GM18907 (cell line): ENCODE results near the gene ANKRD34C.
A peak's percentile ranks its signal among the peaks of the same experiment; 100 is the strongest.
"Not testable (repeated sequence)": the region's sequence is repeated elsewhere in the genome, so short reads cannot be mapped to it uniquely, and the experiment has no call there.

ENCODE experiments used
- ATAC-seq: cut with Tn5 transposase; IDR thresholded peaks from one replicate; pipeline ENCODE4 v1.9.1; 2021; ENCODE audit warnings: mild to moderate bottlenecking, moderate library complexity; ENCODE audit not compliant: unreplicated experiment

ANKRD34C gene

DNA sequence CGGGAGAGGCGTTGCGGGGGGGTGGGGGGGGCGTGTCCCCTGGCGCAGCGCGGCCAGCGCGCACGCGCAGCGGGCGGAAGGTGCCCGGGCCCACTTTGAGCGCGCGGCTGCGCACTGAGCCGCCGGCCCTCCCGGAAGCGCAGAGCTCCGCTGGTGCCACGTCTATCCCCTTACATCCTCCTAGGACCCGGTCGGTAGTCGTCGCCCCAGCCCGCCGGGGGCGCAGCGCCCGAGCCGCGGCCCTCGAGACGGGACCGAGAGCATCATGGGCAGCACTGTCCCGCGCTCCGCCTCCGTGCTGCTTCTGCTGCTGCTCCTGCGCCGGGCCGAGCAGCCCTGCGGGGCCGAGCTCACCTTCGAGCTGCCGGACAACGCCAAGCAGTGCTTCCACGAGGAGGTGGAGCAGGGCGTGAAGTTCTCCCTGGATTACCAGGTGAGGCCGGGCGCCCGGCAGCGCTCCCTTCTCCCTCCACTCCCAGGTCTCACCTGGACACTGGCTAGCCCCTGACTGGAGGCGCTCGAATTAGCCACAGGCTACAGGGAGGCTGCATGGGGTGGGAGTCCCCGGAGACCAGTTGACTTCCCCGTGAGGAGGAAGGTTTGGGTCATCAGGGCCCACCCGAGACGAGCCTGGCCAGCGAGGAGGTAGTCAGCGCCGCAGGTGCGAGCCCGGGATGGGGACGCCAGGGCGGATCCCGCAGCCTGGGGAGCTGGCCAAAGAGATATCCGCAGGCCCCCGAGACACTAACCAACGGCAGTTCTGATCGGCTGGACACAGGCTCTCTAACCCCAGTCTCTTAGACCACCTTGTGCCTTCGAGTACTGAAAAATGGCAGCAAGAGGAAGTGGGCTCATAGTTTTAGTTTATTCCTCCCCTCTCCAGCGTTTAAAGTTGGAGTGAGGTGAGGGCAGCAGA is 28.7 kb downstream of the ANKRD34C start, which contains the start of gene TMED3:
TMED3 (plus strand) TSS at position 128 of the 916 bp plus-strand sequence; CDS start at position 266, 138 bp downstream.
- peak; percentile 89 for ATAC-seq

DNA sequence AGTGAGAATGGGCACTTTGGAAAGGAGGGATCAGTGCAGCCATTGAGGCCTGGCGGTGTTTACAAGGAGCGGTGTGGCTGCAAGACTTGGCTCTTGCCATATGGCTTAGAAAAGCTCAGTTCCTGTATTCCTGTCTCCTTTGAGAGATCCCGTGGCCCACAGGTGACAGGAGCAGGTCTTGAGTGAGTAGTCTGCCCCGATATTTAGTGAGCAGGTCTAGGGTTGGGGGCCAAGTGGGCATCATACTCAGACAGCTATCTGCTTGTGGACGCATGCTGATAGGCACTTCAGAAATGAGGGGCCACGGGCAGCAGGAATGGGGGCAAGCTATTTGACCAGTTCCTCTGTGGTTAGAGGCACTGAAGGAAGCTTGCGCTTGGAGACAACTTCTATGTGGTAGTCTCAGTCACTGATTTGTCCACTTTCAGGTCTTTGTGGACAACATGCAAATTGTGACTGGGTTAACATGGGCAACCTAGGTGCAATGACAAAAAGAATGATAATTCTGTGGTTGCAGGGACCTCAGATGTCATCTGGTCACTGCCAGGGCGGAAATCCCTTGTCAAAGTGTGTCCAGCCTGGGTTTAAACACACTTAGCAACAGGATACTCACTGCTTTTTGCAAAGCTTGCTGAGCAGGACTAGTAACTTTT is 29.5 kb downstream of the ANKRD34C start:
- no peak for ATAC-seq

DNA sequence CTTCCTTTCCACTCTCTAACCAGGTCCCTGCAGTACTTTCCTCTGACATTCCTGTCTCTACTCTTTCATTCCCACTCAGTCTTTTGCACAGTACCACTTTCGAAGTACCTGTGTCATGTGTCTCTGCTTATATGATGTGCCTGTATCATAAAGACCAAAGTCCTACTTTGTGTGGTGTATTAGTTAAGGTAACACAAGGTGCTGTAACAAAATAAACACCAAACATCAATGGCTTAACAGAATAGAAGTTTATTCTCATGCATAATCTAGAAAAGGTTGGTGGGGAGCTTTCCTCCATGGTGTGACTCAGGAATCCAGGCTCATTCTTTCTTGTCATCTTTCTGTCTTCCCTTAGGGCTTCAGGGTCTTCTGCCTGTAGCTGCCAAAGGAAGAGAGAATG is 31.7 kb downstream of the ANKRD34C start:
- no peak for ATAC-seq

DNA sequence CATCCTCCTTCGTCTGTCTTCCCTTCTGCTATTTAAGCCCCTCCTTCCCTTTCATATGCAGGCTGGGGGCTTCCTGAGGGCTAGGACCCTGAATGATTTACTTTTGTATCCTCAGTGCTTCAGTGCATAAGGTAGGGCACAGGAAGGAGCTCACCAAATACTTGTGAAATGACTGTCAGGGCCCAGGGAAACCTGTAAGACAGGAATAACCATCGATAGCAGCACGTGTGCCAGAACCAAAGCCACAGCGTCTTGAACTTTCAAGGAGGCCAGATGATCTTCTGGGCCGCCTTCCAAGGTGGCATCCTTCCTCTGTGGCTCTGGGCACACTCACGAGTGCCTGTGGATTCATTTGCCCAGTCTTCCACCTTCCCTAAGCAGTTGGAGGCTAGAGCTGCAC is 32.3 kb downstream of the ANKRD34C start:
- ATAC-seq = no peak

DNA sequence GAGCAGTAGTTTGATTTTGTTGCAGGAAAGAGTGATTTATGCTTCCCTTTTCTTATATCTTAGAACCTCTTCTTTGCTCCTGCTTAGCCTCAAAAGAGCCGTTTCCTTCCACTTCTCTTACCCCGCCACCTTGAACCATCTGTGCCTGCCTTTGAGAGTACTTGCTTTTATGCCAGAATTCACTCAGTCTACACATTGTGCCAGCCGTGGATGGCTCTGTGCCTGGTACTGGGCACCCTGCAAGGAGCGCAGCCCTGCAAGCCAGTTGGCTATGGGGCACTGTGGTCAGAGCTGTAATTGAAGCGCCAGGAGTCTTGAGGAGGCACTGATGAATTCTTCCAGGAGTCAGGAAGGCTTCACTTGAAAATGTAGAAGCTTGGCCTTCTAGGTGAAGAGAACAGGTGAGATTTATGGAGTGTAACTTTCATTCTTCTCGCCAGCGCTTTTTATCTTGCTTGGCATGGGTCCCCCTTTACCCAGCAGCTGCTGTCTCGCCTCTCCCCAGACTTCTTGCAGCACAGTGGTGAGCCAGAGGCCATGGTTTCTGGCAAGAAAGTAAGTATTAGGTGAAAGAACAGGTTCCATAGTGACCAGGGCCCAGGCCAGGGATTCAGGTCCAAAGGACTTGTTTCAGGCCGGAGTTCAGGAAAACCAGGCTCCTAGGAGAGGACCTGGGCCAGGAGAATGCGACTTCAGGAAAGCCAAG is 33.3 kb downstream of the ANKRD34C start:
- ATAC-seq = no peak

DNA sequence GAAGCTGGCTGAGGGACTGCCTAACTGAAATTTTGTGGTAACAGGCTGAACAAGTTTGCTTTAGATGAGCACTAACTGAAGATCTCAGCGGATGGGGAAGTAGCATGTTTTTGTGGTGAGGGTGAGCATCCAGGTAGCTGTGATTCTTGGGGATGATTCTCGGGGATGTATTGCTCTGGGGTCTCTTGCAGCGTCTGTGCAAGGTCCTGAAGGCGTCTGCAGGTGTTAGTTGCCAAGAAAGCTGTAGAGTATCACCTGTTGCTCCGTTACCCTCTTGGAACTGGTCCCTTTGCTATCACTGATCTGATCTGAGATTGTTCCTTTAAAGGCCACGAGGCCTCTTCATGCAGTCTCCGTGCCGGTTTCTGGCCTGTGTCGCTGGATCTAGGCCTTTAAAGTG is 34.3 kb downstream of the ANKRD34C start:
- no peak for ATAC-seq

DNA sequence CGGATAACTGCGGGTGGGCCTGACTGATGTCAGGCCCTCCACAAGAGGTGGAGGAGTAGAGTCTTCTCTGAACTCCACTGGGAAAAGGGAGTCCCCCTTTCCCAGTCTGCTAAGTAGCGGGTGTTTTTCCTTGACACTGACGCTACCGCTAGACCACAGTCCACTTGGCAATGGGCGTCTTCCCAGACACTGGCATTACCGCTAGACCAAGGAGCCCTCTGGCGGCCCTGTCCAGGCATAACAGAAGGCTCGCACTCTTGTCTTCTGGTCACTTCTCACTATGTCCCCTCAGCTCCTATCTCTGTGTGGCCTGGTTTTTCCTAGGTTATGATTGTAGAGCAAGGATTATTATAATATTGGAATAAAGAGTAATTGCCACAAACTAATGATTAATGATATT is 37.5 kb downstream of the ANKRD34C start:
- ATAC-seq = not testable (repeated sequence)

DNA sequence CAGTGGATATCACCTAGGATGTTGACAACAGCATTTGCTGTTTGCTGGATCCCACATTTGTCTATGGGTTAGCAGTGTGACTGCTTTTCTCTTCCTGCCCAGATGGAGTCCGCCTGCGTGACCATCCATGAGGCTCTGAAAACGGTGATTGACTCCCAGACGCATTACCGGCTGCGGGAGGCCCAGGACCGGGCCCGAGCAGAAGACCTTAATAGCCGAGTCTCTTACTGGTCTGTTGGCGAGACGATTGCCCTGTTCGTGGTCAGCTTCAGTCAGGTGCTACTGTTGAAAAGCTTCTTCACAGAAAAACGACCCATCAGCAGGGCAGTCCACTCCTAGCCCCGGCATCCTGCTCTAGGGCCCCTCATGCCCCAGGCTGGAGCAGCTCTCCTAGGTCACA is 39.4 kb downstream of the ANKRD34C start:
- ATAC-seq = no peak

DNA sequence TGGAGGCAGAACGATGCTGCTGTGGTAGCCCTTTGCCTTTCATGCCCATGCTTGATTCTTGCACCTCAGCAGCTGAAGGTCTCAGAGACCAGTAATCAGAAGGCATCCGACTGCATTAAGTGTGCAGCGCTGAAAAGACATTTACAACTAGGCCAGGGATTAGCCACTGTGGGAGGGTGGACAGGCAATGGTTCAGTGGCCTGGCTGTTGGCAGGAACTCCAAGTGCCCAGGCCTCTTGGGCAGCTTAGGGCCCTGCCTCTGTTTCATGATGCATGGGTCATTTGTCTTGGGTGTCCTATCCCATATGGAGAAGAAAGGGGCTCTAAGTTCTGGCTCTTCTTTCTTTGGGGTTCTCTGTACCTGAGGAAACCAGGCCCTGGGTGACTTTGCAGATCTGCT is 39.8 kb downstream of the ANKRD34C start:
- no peak for ATAC-seq

DNA sequence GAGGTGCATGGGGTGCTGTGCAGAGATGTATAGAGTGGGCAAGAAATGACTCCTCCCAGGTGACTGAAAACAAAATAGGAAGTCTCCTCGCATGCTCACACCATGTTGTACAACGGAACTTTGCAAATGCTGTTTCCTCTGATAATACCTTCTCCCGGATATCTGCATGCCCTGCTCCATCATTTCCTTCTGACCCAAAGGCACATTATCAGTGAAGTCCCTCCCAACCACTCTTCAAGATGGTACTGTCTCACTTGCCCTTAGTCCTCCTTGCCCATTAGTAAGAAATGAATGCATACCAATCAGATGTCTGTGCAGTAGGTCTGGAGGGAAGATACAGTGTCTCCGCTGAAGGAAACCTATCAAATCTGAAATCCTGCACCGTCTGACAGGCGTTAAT is 40.4 kb downstream of the ANKRD34C start:
- ATAC-seq = no peak

DNA sequence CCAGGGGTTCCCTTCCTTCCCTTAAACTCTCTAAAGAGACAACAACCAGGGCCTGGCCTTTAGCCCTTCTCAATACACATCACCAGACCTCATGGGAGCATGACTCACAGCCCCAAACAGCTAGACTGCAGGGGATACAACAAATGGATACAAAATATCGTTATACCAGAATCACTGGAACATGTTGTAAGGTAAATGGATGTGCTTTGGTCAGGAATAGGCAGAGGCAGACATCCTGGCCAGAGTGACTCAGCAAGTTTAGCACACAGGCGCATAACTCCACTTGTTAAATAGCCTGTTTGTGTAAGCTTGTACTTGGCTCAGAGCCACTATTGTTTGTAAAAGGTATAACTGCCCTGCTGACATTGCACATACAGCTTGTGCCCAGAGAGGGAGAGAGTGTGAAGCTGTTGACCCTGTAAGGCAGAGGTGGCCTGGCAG is 46.7 kb downstream of the ANKRD34C start:
- ATAC-seq = no peak
